Karpas-422 (cell line): ENCODE data around the gene GPD1. TPM values are rescaled to one million over a fixed set of nuclear protein-coding genes. Genes with fewer than 3 reads are reported as not detected.
"Not testable (repeated sequence)": the region's sequence is repeated elsewhere in the genome, so short reads cannot be mapped to it uniquely, and the experiment has no call there.

ENCODE experiments used
- DNase-seq: peaks from one replicate; pipeline ENCODE4 v3.0.0-alpha.2; 2015
- H2AFZ ChIP-seq: fragments of 200-600 bp; sonication (generic); 2 replicates; pipeline ENCODE4 v1.6.1; 2014; ENCODE audit warnings: antibody characterized with exemption, low read length, mixed read lengths
- H3K27ac ChIP-seq: fragments of 200-600 bp; sonication (generic); 2 replicates; pipeline ENCODE4 v1.5.1; 2014; ENCODE audit warnings: mild to moderate bottlenecking, low read length, moderate library complexity
- H3K27me3 ChIP-seq: fragments of 200-600 bp; sonication (generic); 2 replicates; pipeline ENCODE4 v1.6.1; 2014; ENCODE audit warnings: low read length, mixed read lengths
- H3K36me3 ChIP-seq: fragments of 200-600 bp; sonication (generic); 2 replicates; pipeline ENCODE4 v1.6.1; 2014; ENCODE audit warnings: low read length, mixed read lengths; ENCODE audit not compliant: insufficient read depth
- H3K4me1 ChIP-seq: fragments of 200-600 bp; sonication (generic); 2 replicates; pipeline ENCODE4 v1.6.1; 2014; ENCODE audit warnings: mild to moderate bottlenecking, low read length, mixed read lengths
- H3K4me2 ChIP-seq: fragments of 200-600 bp; sonication (generic); 2 replicates; pipeline ENCODE4 v1.6.1; 2014; ENCODE audit warnings: low read length, low read depth, mild to moderate bottlenecking; ENCODE audit not compliant: poor library complexity, severe bottlenecking
- H3K4me3 ChIP-seq: fragments of 200-600 bp; sonication (generic); 2 replicates; pipeline ENCODE4 v1.5.1; 2014; ENCODE audit warnings: mild to moderate bottlenecking, antibody characterized with exemption, low read length, mixed read lengths
- H3K79me2 ChIP-seq: fragments of 200-600 bp; sonication (generic); 2 replicates; pipeline ENCODE4 v1.6.1; 2014; ENCODE audit warnings: mild to moderate bottlenecking, low read length, mixed read lengths
- H3K9ac ChIP-seq: fragments of 200-600 bp; sonication (generic); 2 replicates; pipeline ENCODE4 v1.6.0; 2014; ENCODE audit warnings: low read length
- H3K9me2 ChIP-seq: fragments of 200-600 bp; sonication (generic), shearing (Covaris generic); replicated peaks from 2 replicates; pipeline ENCODE4 v1.6.0; 2014; ENCODE audit warnings: mild to moderate bottlenecking, low read length, moderate library complexity; ENCODE audit not compliant: insufficient read depth
- H3K9me3 ChIP-seq: fragments of 300-700, 200-600 bp; sonication (generic); 2 replicates; pipeline ENCODE4 v1.6.1; 2014; ENCODE audit warnings: low read length, mixed read lengths
- H4K20me1 ChIP-seq: fragments of 200-600 bp; sonication (generic); 2 replicates; pipeline ENCODE4 v1.6.1; 2014; ENCODE audit warnings: mild to moderate bottlenecking, antibody characterized with exemption, low read length, low read depth; ENCODE audit not compliant: insufficient read depth
- total RNA-seq: library from RNA; depleted of rRNA; stranded (reverse); fragments of >200 nt; shearing (Covaris generic); gene quantifications from 2 replicates; pipeline ENCODE4 v1.2.3, GENCODE V29; 2014; ENCODE audit warnings: low replicate concordance; rRNA removed

The GPD1 gene
- total RNA-seq, 1 experiment from 2014 or later = 1.0 TPM

DNA sequence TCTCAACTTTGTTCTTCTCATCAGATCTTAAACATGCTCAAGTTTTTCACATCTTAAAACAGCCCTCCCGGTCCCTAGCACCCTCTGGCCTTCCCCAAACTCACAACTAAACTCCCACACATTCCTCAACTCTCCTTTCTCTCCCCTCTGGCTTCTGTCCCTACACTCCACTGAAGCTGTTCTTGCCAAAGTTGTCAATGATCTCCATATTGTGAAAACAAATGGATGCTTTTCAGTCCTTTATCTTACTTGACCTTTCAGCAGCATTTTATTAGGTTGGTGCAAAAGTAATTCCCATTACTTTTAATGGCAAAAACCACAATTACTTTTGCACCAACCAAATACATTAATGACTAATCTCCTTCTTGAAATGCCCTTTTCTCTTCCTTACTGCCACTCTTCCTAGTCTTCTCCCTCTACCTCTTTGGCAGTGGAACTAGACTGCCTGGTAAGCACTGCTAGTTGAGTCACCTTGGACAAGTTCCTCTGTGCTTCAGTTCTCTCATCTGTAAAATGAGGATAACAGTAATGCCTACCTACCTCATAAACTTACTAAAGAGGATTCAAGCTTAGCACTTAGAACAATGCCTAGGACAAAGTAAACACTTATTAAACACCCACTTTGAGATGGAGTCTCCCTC is 47.4 kb downstream of the GPD1 start:
- Histone ChIP-seq H4K20me1 (no peaks in the 10 kb centered on the region), H3K27ac (peak overlapping the region; percentile 19; the same call in 1 of the 2 replicates), H3K36me3 (no peaks in the 10 kb centered on the region), H3K79me2 (peaks cover 75% of the 10 kb centered on the region), H3K27me3 (no peaks in the 10 kb centered on the region), H3K9me2 (no peaks in the 10 kb centered on the region), H3K4me3 (no peak overlapping the region), H3K4me2 (no peak overlapping the region), H3K4me1 (peaks cover 12% of the 10 kb centered on the region), H3K9ac (no peak overlapping the region), H3K9me3 (no peaks in the 10 kb centered on the region), H2AFZ (no peak overlapping the region)
- no peak for DNase-seq

DNA sequence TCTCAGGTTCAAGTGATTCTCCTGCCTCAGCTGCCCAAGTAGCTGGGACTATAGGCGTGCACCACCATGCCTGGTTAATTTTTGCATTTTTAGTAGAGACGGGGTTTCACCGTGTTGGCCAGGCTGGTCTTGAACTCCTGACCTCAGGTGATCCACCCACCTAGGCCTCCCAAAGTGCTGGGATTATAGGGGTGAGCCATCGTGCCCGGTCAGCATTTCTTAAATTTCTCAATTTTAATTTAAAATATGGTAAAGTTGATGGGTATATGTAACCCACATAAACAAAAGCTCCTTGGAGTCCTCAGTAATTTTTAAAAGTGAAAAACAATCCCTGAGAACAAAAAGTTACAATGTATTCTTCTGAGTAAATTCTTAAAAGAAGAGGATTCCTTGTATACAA is 51.1 kb downstream of the GPD1 start:
- H4K20me1 ChIP-seq, H3K9ac ChIP-seq, DNase-seq, H3K4me3 ChIP-seq, H3K36me3 ChIP-seq, H3K27me3 ChIP-seq, H3K27ac ChIP-seq, H3K4me2 ChIP-seq, H3K9me2 ChIP-seq, H3K9me3 ChIP-seq, H2AFZ ChIP-seq: not testable (repeated sequence)
- peaks cover 12% of the 10 kb centered on the region for H3K4me1 ChIP-seq
- peaks cover 83% of the 10 kb centered on the region for H3K79me2 ChIP-seq

DNA sequence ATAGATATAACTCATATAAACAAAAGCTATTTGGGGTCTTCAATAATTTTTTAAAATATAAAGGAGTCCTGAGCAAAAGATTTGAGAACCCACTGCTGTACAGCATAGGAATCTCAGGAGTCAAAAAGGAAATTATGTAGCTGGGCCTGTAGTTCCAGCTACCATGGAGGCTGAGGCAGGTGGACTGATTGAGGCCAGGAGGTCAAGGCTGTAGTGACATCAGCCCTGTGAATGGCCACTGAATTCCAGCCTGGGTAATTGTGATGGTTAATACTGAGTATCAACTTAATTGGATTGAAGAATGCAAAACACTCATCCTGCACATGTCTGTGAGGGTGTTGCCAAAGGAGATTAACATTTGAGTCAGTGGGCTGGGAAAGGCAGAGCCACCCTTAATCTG is 52.8 kb downstream of the GPD1 start:
- H3K27ac ChIP-seq = no peak overlapping the region
- peaks cover 81% of the 10 kb centered on the region for H3K79me2 ChIP-seq
- no peak overlapping the region for H3K4me2 ChIP-seq
- H3K9me2 ChIP-seq = no peaks in the 10 kb centered on the region
- H3K9me3 ChIP-seq = no peaks in the 10 kb centered on the region
- H4K20me1 ChIP-seq = no peaks in the 10 kb centered on the region
- DNase-seq = no peak
- H3K9ac ChIP-seq = no peak overlapping the region
- H3K36me3 ChIP-seq = 0 out of 2 replicates have a peak, but pooled peaks cover 5% of the 10 kb centered on the region
- no peak overlapping the region for H2AFZ ChIP-seq
- H3K27me3 ChIP-seq = no peaks in the 10 kb centered on the region
- H3K4me3 ChIP-seq = no peak overlapping the region
- no peaks in the 10 kb centered on the region for H3K4me1 ChIP-seq

DNA sequence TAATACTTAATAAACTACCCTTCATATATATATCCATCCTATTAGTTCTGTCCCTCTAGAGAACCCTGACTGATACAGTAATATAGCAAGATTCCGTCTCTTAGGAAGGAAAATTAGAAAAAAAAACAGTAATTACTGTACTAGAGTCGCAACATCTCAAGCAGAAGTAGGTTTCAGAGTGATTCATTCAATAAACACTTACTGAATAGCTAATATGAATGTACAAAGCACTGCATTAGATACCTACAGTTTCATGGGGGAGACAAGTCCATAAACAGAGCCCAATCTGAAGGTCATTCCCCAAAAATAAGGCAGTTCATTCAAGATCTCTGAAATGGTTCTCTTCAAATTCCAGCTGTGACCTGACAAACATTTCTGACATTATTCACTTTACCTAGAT is 53.5 kb downstream of the GPD1 start:
- H3K4me1 ChIP-seq = no peaks in the 10 kb centered on the region
- no peak overlapping the region for H2AFZ ChIP-seq
- no peak overlapping the region for H3K27ac ChIP-seq
- no peaks in the 10 kb centered on the region for H4K20me1 ChIP-seq
- no peak overlapping the region for H3K4me2 ChIP-seq
- H3K9me2 ChIP-seq = no peaks in the 10 kb centered on the region
- H3K4me3 ChIP-seq = no peak overlapping the region
- no peaks in the 10 kb centered on the region for H3K9me3 ChIP-seq
- H3K9ac ChIP-seq = no peak overlapping the region
- H3K27me3 ChIP-seq = no peaks in the 10 kb centered on the region
- peaks cover 81% of the 10 kb centered on the region for H3K79me2 ChIP-seq
- DNase-seq = no peak
- H3K36me3 ChIP-seq = 0 out of 2 replicates have a peak, but pooled peaks cover 5% of the 10 kb centered on the region

DNA sequence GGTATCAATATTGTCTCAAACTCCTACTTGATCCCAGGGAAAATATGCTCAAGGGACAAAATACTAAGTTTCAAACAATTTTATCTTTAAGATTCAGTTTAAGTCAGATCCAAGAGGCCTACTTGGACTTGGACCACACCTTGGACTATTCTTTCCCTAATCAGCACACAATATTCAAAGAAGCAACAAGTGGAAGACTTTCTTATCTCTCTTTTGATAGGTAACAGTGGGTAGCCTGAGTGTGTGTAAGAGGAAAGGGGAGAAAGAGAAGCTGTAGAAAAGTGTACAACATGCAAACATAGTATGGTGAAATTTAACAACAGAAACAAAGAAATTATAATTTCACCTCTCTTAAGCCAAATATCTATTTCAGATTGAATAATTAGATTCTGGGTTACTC is 56.8 kb downstream of the GPD1 start:
- H2AFZ ChIP-seq = no peak overlapping the region
- no peak for DNase-seq
- H4K20me1 ChIP-seq = no peaks in the 10 kb centered on the region
- H3K4me2 ChIP-seq = no peak overlapping the region
- no peaks in the 10 kb centered on the region for H3K9me3 ChIP-seq
- no peak overlapping the region for H3K4me3 ChIP-seq
- H3K9me2 ChIP-seq = no peaks in the 10 kb centered on the region
- H3K9ac ChIP-seq = no peak overlapping the region
- H3K27ac ChIP-seq = no peak overlapping the region
- H3K27me3 ChIP-seq = no peaks in the 10 kb centered on the region
- 0 out of 2 replicates have a peak, but pooled peaks cover 5% of the 10 kb centered on the region for H3K36me3 ChIP-seq
- H3K4me1 ChIP-seq = peaks cover 8% of the 10 kb centered on the region
- peaks cover 90% of the 10 kb centered on the region for H3K79me2 ChIP-seq

Other genes starting within 250 kb of the GPD1 start
- gene FAIM2, start 200.1 kb upstream of the GPD1 start, total RNA-seq = 27.4 and 49.8 TPM in 2 replicates
- gene AQP2, start 153.3 kb upstream of the GPD1 start, total RNA-seq = 0.07 and 0.63 TPM in 2 replicates
- gene AQP5, start 142.1 kb upstream of the GPD1 start, total RNA-seq = 0.97 and 4.5 TPM in 2 replicates
- gene AQP6, start 131.1 kb upstream of the GPD1 start, total RNA-seq = 0.04 and 0.79 TPM in 2 replicates
- 44.0 and 78.6 TPM in 2 replicates for gene RACGAP1, start 78.5 kb upstream of the GPD1 start, total RNA-seq
- 17.9 and 26.7 TPM in 2 replicates for gene ASIC1, start 46.4 kb upstream of the GPD1 start, total RNA-seq
- gene SMARCD1, start 18.7 kb upstream of the GPD1 start, total RNA-seq = 124 and 168 TPM in 2 replicates
- 59.9 and 99.8 TPM in 2 replicates for gene COX14, start 8.2 kb downstream of the GPD1 start, total RNA-seq
- 47.7 and 65.9 TPM in 2 replicates for gene CERS5, start 63.4 kb downstream of the GPD1 start, total RNA-seq
- gene LIMA1, start 179.5 kb downstream of the GPD1 start, total RNA-seq = 28.1 and 39.5 TPM in 2 replicates